ENCODE results near the gene RAD51D. TPM values are rescaled to one million over a fixed set of nuclear protein-coding genes. Genes with fewer than 3 reads are reported as not detected.
"Not testable (repeated sequence)": the region's sequence is repeated elsewhere in the genome, so short reads cannot be mapped to it uniquely, and the experiment has no call there.

Gene RAD51D
- total and polyA plus RNA-seq, 2 donors from 2014 or later, result 7.8 to 13.8 TPM

- intact Hi-C loops (cut with DNase I), result no loop called here
- Histone ChIP-seq H3K9me3 (ENCODE audit: control insufficient read depth in 2 of 3, insufficient read depth in 1 of 3, low read length in 3 of 3) (no peaks in the 10 kb centered on the region), H3K36me3 (ENCODE audit: control insufficient read depth in 2 of 3, insufficient read depth in 3 of 3, low read length in 3 of 3) (no peaks in the 10 kb centered on the region), H3K27ac (ENCODE audit: low read depth in 2 of 2, low read length in 2 of 2) (peak overlapping the region in 1 of 2 donors; percentile 11), H3K27me3 (ENCODE audit: control insufficient read depth, insufficient read depth, low read length) (no peaks in the 10 kb centered on the region), H3K4me3 (ENCODE audit: low read length in 3 of 3) (no peak overlapping the region), H3K9ac (ENCODE audit: low read length in 3 of 3) (no peak overlapping the region), H3K4me1 (ENCODE audit: control insufficient read depth in 2 of 3, insufficient read depth in 2 of 3, low read depth in 1 of 3, low read length in 3 of 3) (peaks cover 0 to 14% (median 4%) of the 10 kb centered on the region in 3 donors)
- FAIRE-seq (no peak), DNase-seq (no peak)
- no peak for TF ChIP-seq CTCF (IDR thresholded peaks at IDR 0.05; ENCODE audit: borderline replicate concordance, extremely low read depth, insufficient read depth)
Observed at GRCh38 chr17:35046245-35046644, 73.4 kb downstream of the RAD51D start.

GRCh38 chr17:35045458-35045979, 74.1 kb downstream of the RAD51D start:
- H3K27me3 ChIP-seq (ENCODE audit: control insufficient read depth, insufficient read depth, low read length); H3K27ac ChIP-seq (ENCODE audit: low read depth in 2 of 2, low read length in 2 of 2); H3K4me1 ChIP-seq (ENCODE audit: control insufficient read depth in 2 of 3, insufficient read depth in 2 of 3, low read depth in 1 of 3, low read length in 3 of 3); DNase-seq; H3K4me3 ChIP-seq (ENCODE audit: low read length in 3 of 3); H3K9ac ChIP-seq (ENCODE audit: low read length in 3 of 3); intact Hi-C loops (cut with DNase I); FAIRE-seq; H3K9me3 ChIP-seq (ENCODE audit: control insufficient read depth in 2 of 3, insufficient read depth in 1 of 3, low read length in 3 of 3); H3K36me3 ChIP-seq (ENCODE audit: control insufficient read depth in 2 of 3, insufficient read depth in 3 of 3, low read length in 3 of 3): not testable (repeated sequence)

GRCh38 chr17:35044181-35044580, 75.5 kb downstream of the RAD51D start:
- H3K9ac ChIP-seq (ENCODE audit: low read length in 3 of 3), result no peak overlapping the region
- H3K27ac ChIP-seq (ENCODE audit: low read depth in 2 of 2, low read length in 2 of 2), result no peak overlapping the region
- peaks cover 0 to 7% (median 0%) of the 10 kb centered on the region in 3 donors for H3K4me1 ChIP-seq (ENCODE audit: control insufficient read depth in 2 of 3, insufficient read depth in 2 of 3, low read depth in 1 of 3, low read length in 3 of 3)
- TF ChIP-seq CTCF (IDR thresholded peaks at IDR 0.05; ENCODE audit: borderline replicate concordance, extremely low read depth, insufficient read depth), result no peak
- intact Hi-C loops (cut with DNase I), result no loop called here
- DNase-seq (no peak), FAIRE-seq (no peak)
- H3K27me3 ChIP-seq (ENCODE audit: control insufficient read depth, insufficient read depth, low read length), result no peaks in the 10 kb centered on the region
- no peaks in the 10 kb centered on the region for H3K36me3 ChIP-seq (ENCODE audit: control insufficient read depth in 2 of 3, insufficient read depth in 3 of 3, low read length in 3 of 3)
- H3K4me3 ChIP-seq (ENCODE audit: low read length in 3 of 3), result no peak overlapping the region
- H3K9me3 ChIP-seq (ENCODE audit: control insufficient read depth in 2 of 3, insufficient read depth in 1 of 3, low read length in 3 of 3), result no peaks in the 10 kb centered on the region

Other genes with a start within 250 kb of the RAD51D start
- 2.5 TPM for gene CCT6B, start 158.4 kb downstream of the RAD51D start, total RNA-seq
- 3.9 TPM for gene CCT6B, start 158.4 kb downstream of the RAD51D start, polyA plus RNA-seq (ENCODE audit: insufficient read depth, low read depth, low replicate concordance)
- 16.8 TPM for gene ZNF830, start 158.3 kb downstream of the RAD51D start, total RNA-seq
- 10.0 TPM for gene ZNF830, start 158.3 kb downstream of the RAD51D start, polyA plus RNA-seq (ENCODE audit: insufficient read depth, low read depth, low replicate concordance)
- 34.1 TPM for gene LIG3, start 139.3 kb downstream of the RAD51D start, total RNA-seq
- 7.6 TPM for gene LIG3, start 139.3 kb downstream of the RAD51D start, polyA plus RNA-seq (ENCODE audit: insufficient read depth, low read depth, low replicate concordance)
- 29.0 TPM for gene RFFL, start 56.2 kb downstream of the RAD51D start, total RNA-seq
- 15.7 TPM for gene RFFL, start 56.2 kb downstream of the RAD51D start, polyA plus RNA-seq (ENCODE audit: insufficient read depth, low read depth, low replicate concordance)
- gene FNDC8, start 1.8 kb upstream of the RAD51D start, total RNA-seq, result not detected
- not detected for gene FNDC8, start 1.8 kb upstream of the RAD51D start, polyA plus RNA-seq (ENCODE audit: insufficient read depth, low read depth, low replicate concordance)
- 11.0 TPM for gene NLE1, start 22.4 kb upstream of the RAD51D start, total RNA-seq
- 9.6 TPM for gene NLE1, start 22.4 kb upstream of the RAD51D start, polyA plus RNA-seq (ENCODE audit: insufficient read depth, low read depth, low replicate concordance)
- gene UNC45B, start 28.0 kb upstream of the RAD51D start, total RNA-seq, result 0.38 TPM
- gene UNC45B, start 28.0 kb upstream of the RAD51D start, polyA plus RNA-seq (ENCODE audit: insufficient read depth, low read depth, low replicate concordance), result 0.54 TPM
- gene SLC35G3, start 74.5 kb upstream of the RAD51D start, total RNA-seq, result not detected
- not detected for gene SLC35G3, start 74.5 kb upstream of the RAD51D start, polyA plus RNA-seq (ENCODE audit: insufficient read depth, low read depth, low replicate concordance)
- gene SLFN5, start 123.2 kb upstream of the RAD51D start, total RNA-seq, result 64.8 TPM
- 2.0 TPM for gene SLFN5, start 123.2 kb upstream of the RAD51D start, polyA plus RNA-seq (ENCODE audit: insufficient read depth, low read depth, low replicate concordance)

All from kidney (tissue), 14 donors.